HEK293T (cell line): ENCODE measurements around the gene SBF1.

Experiments
- CTCF ChIA-PET: fragments of 350-600 bp; formaldehyde crosslinking; extraction: SDS; loops from one replicate; lab custom pipeline; 2021; ENCODE audit warnings: antibody characterized with exemption, inconsistent platforms; lab: Yijun Ruan, JAX
- POLR2A ChIA-PET: fragments of 350-600 bp; formaldehyde crosslinking; extraction: SDS; loops from one replicate; lab custom pipeline; 2020; ENCODE audit warnings: antibody characterized with exemption, inconsistent platforms; lab: Yijun Ruan, JAX
- DNase-seq: peaks from one replicate; pipeline ENCODE4 v3.0.0; 2012; ENCODE audit warnings: mixed read lengths; ENCODE audit errors: extremely low spot score
- ARNT ChIP-seq: fragments of 450-650 bp; IDR thresholded peaks from 2 replicates; pipeline ENCODE4 v1.6.1; 2017; ENCODE audit warnings: mild to moderate bottlenecking
- BHLHE40 ChIP-seq: fragments of 450-650 bp; IDR thresholded peaks from 2 replicates; pipeline ENCODE4 v1.6.1; 2016; ENCODE audit warnings: mild to moderate bottlenecking, moderate library complexity, borderline replicate concordance
- CTBP1 ChIP-seq: fragments of 450-650 bp; IDR thresholded peaks from 2 replicates; pipeline ENCODE4 v1.6.1; 2016; ENCODE audit warnings: borderline replicate concordance
- ELF4 ChIP-seq: fragments of 450-650 bp; IDR thresholded peaks from 2 replicates; pipeline ENCODE4 v1.6.1; 2017; ENCODE audit warnings: antibody characterized with exemption
- FOXA1 ChIP-seq: fragments of 450-650 bp; IDR thresholded peaks from 2 replicates; pipeline ENCODE4 v1.6.1; 2016; ENCODE audit warnings: mild to moderate bottlenecking
- FOXK2 ChIP-seq: fragments of 450-650 bp; IDR thresholded peaks from 2 replicates; pipeline ENCODE4 v1.6.1; 2016; ENCODE audit warnings: mild to moderate bottlenecking
- FOXM1 ChIP-seq: fragments of 450-650 bp; IDR thresholded peaks from 2 replicates; pipeline ENCODE4 v1.6.1; 2017; ENCODE audit warnings: mild to moderate bottlenecking, borderline replicate concordance
- HDGF ChIP-seq: fragments of 450-650 bp; IDR thresholded peaks from 2 replicates; pipeline ENCODE4 v1.6.1; 2017; ENCODE audit warnings: antibody characterized with exemption, borderline replicate concordance
- L3MBTL2 ChIP-seq: fragments of 450-650 bp; conservative IDR thresholded peaks from 2 replicates; pipeline ENCODE4 v1.6.1; 2016; ENCODE audit warnings: mild to moderate bottlenecking
- LEF1 ChIP-seq: fragments of 450-650 bp; IDR thresholded peaks from 2 replicates; pipeline ENCODE4 v1.6.1; 2017; ENCODE audit warnings: mild to moderate bottlenecking, borderline replicate concordance
- NFRKB ChIP-seq: fragments of 450-650 bp; IDR thresholded peaks from 2 replicates; pipeline ENCODE4 v1.6.1; 2016; ENCODE audit warnings: mild to moderate bottlenecking, moderate library complexity
- SP1 ChIP-seq: fragments of 450-650 bp; IDR thresholded peaks from 2 replicates; pipeline ENCODE4 v1.6.1; 2017
- SUZ12 ChIP-seq: fragments of 450-650 bp; IDR thresholded peaks from 2 replicates; pipeline ENCODE4 v1.6.1; 2016; ENCODE audit warnings: mild to moderate bottlenecking
- TARDBP ChIP-seq: fragments of 450-650 bp; IDR thresholded peaks from 2 replicates; pipeline ENCODE4 v1.6.1; 2016
- ZNF384 ChIP-seq: fragments of 450-650 bp; IDR thresholded peaks from 2 replicates; pipeline ENCODE4 v1.6.1; 2016
- TF ChIP-seq, protein P1 (sequence below): fragments of 450-650 bp; IDR thresholded peaks from 2 replicates; pipeline ENCODE4 v1.6.1; 2016

Gene SBF1

DNA sequence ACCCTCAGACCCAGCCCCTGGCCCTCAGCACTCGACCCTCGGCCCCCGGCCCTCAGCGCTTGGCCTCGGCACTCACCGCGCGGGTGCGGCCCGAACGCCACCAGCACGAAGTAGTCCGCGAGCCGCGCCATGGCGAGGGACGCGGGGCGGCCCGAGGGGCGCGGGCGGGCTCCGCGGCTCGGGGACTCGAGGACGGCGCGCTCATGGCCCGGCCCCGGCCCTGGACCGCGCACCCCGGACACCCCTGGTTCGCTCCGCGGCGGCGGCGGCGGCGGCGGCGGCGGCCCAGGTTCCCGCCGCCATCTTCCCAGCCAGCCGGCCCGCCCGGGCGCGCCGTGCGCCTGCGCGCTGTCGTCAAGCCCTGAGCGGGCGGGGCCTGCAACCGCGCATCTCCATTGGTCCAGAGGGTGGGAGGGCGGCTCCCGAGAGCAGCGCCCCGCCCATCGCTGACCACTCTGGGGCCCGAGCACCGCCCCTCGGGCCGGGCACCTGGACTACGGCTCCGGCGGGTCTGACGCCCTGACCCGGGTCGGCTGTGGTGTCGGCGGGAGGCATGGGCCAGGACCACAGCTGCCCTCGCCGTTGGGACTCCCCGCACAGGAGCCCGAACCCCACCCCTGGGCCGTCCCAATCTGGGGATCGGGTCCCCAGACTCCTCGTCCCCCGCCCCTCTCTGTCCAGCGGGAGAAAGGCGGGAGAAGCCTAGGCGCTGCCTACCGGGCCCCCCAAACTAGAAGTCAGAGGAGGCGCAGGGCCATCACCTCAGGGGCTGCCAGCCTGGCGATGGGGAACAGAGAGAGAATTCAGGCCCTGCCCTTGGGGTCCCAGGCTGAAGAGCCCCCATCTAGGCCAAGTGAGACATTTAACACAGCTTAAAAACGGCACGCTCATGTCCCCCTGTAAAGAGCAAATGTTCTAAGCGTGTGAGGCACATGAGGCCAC is at the start of gene SBF1:
Gene SBF1, minus strand, starts transcription at position 326 of the 942 bp plus-strand sequence. Its CDS starts 195 bp downstream, at position 131.
- CTCF ChIA-PET = interaction anchor here (0.6 to 1.9 kb wide), 3 partner anchors 51 to 359 kb away, joined by 3 to 6 read pairs (median 4); partner anchors contain the start of gene SCO2
- TF ChIP-seq NFRKB = no peak
- TF ChIP-seq SP1 = no peak
- TF ChIP-seq CTBP1 = no peak
- 0 out of 2 replicates have a peak, but pooled peaks have one; percentile 11 for TF ChIP-seq ARNT
- DNase-seq = peak; percentile 100
- POLR2A ChIA-PET = interaction anchor here (1.0 to 1.3 kb wide), 3 partner anchors 9 to 51 kb away, joined by 4 to 5 read pairs (median 5); partner anchors contain the start of gene SCO2

- no peak for TF ChIP-seq SUZ12
- TF ChIP-seq ZNF384 = no peak
- TF ChIP-seq FOXM1 = no peak
- no peak for TF ChIP-seq CTBP1
- no peak for TF ChIP-seq FOXA1
- TF ChIP-seq FOXK2 = no peak
- TF ChIP-seq L3MBTL2 = no peak
- TF ChIP-seq TARDBP = no peak
- TF ChIP-seq, protein P1, sequence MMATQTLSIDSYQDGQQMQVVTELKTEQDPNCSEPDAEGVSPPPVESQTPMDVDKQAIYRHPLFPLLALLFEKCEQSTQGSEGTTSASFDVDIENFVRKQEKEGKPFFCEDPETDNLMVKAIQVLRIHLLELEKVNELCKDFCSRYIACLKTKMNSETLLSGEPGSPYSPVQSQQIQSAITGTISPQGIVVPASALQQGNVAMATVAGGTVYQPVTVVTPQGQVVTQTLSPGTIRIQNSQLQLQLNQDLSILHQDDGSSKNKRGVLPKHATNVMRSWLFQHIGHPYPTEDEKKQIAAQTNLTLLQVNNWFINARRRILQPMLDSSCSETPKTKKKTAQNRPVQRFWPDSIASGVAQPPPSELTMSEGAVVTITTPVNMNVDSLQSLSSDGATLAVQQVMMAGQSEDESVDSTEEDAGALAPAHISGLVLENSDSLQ = no peak
- TF ChIP-seq BHLHE40 = no peak
- no peak for TF ChIP-seq SP1
- TF ChIP-seq NFRKB = no peak
- TF ChIP-seq LEF1 = no peak
- TF ChIP-seq ELF4 = no peak
- no peak for TF ChIP-seq HDGF
- ChIA-PET CTCF (interaction anchor here (2.2 kb wide), 1 partner anchor 15 kb away, joined by 11 read pairs; no protein-coding TSS in a partner anchor), POLR2A (interaction anchor here (0.6 to 7.1 kb wide), 10 partner anchors 9 to 182 kb away, joined by 3 to 193 read pairs (median 12); partner anchors contain the start of genes CHKB, LMF2, NCAPH2 and SYCE3)
- DNase-seq = no peak
Observed at GRCh38 chr22:50523806-50524675, 49.2 kb upstream of the SBF1 start.

- TF ChIP-seq FOXA1 (no peak), TARDBP (no peak), SP1 (no peak), HDGF (no peak), CTBP1 (no peak), FOXM1 (no peak), L3MBTL2 (no peak), ELF4 (no peak), LEF1 (no peak), SUZ12 (no peak), BHLHE40 (no peak)
- TF ChIP-seq, protein P1 = no peak
- POLR2A ChIA-PET = interaction anchor here (1.0 to 7.1 kb wide), 5 partner anchors 8 to 51 kb away, joined by 3 to 193 read pairs (median 49); partner anchors contain the start of genes LMF2, NCAPH2 and SYCE3
- no peak for DNase-seq
- CTCF ChIA-PET = no interaction called here
Observed at GRCh38 chr22:50523458-50523805, 48.6 kb upstream of the SBF1 start.

DNA sequence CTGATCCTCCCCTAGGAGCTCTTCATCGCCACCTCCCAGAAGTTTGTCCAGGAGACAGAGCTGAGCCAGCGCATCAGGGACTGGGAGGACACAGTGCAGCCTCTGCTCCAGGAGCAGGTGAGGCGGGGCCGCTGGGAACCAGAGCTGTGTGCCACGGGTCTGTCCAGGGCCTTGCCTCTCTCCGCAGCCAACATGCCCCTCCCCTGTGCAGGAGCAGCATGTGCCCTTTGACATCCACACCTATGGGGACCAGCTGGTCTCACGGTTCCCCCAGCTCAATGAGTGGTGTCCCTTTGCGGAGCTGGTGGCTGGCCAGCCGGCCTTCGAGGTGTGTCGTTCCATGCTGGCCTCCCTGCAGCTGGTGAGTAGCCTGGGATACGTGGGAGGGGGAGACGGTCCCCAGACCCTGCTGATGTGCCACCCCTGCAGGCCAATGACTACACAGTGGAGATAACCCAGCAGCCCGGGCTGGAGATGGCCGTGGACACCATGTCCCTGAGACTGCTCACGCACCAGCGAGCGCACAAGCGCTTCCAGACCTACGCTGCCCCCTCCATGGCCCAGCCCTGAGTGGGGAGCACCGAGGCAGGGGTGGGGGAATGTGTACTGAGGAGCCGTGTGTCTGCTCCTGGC is 48.1 kb upstream of the SBF1 start:
- no peak for DNase-seq
- POLR2A ChIA-PET = interaction anchor here (1.0 to 7.1 kb wide), 2 partner anchors 14 to 50 kb away, joined by 3 to 193 read pairs; partner anchors contain the start of genes LMF2 and NCAPH2
- TF ChIP-seq L3MBTL2 = no peak
- CTCF ChIA-PET = no interaction called here

DNA sequence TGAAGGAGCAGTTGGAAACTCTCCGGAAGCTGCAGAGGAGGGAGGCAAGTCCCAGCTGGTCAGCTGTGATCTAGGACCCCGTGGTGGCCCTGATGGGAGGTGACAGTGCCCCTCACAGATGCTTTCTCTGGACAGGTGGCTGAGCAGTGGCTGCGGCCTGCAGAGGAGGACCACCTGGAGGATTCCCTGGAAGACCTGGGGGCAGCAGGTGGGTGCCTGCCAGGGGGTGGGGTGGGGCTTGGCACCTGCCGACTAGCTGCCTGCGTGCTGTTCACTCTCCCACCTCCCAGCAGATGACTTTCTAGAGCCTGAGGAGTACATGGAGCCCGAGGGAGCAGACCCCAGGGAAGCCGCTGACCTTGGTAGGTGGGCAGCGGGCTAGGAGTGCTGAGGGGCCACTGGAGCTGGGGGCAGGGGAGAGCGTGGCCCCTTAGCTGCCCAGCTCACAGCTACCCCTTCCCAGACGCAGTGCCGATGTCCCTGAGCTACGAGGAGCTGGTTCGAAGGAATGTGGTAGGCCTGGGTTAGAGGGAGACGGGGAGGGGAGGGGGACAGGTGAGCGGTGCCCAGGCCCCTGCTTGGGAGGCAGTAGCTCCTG is 47.5 kb upstream of the SBF1 start:
- no peak for DNase-seq
- CTCF ChIA-PET = no interaction called here
- POLR2A ChIA-PET = interaction anchor here (1.0 to 7.1 kb wide), 2 partner anchors 13 to 49 kb away, joined by 3 to 193 read pairs; partner anchors contain the start of genes LMF2 and NCAPH2
- TF ChIP-seq LEF1 = no peak
- TF ChIP-seq ARNT = no peak
- TF ChIP-seq CTBP1 = no peak
- TF ChIP-seq FOXM1 = no peak
- TF ChIP-seq ELF4 = no peak
- TF ChIP-seq ZNF384 = no peak
- TF ChIP-seq L3MBTL2 = no peak
- TF ChIP-seq SP1 = no peak
- no peak for TF ChIP-seq FOXA1
- TF ChIP-seq SUZ12 = no peak
- TF ChIP-seq HDGF = no peak
